Endothelial cell of coronary artery (primary cell): ENCODE data around the gene IMMP2L. TPM values are rescaled to one million over a fixed set of nuclear protein-coding genes. Genes with fewer than 3 reads are reported as not detected.

ENCODE experiments used
- total RNA-seq: library from RNA; depleted of rRNA; stranded (reverse); fragments of >200 nt; gene quantifications from 2 replicates; pipeline ENCODE4 v1.2.3, GENCODE V29; 2014

IMMP2L gene
- total RNA-seq, result 9.4 and 13.9 TPM in 2 replicates

DNA sequence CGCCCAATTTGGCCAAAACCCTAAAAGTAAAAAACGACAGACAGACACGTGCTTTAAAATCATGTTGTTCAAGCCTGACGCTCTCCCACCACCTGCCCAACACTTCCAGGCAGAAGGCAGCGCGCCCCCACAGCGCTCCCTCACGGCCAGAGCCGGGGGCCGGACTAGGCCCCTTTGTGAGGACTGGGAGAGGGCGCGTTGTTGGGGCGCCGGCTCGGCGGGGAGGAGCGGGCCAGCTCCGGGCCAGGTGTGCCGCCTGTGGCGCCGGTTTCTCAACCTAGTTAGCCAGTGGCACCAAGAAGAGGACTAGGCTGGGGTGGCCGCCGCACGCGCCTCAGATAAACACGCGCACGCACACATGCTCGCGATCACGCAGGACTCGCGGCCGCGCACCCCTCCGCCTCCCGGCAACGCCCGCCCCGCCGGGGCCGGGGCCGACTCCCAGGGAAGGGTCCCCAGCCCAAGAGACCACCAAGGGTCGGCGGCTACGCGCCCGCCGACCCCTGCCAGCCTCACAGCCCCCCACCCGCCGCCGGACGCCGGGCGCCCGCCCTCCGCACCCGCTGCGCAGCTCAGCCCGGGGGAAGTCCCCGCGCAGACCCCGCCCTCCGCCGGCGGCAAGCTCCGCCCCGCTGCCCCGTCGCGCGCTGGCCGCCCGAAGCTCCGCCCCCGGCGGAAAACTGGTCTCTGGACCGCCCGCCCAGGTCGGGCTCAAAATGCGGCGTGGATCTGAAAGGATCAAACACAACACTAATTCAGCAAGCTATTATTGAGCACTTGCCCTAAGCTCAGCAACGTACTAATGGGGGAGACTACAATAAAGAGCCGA lies at the start of gene IMMP2L:
TSS of gene IMMP2L (minus strand) at position 589 of the 829 bp plus-strand sequence.

DNA sequence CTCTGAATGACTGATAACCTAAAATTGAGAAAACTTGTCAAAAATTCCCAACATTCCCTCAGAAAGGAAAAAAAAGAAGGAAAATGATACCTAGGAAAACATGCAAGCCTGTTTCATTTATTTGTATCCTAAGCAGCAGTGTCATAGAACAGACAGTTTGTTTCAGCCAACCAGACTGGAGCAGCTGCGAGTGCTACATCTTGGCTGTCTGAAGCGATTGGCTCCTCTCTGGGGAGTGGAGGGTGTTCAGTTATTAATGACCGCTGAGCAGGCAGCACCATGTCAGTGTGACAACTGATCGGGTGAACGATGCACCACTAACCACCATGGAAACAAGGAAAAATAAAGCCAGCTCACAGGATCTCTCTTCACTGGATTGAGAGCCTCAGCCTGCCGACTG lies 471.4 kb downstream of the IMMP2L start, which contains the start of gene LRRN3:
TSS of gene LRRN3 (plus strand) at position 282 of the 400 bp plus-strand sequence. CDS start 31,646 bp downstream, outside the sequence.

